Measurements from ENCODE around the gene IGFBP3.

The IGFBP3 gene

GRCh38 chr7:45923290-45923689 is 2.2 kb upstream of the IGFBP3 start:
- peak; percentile 46 to 63 for DNase-seq (ENCODE audit: low read depth in 2 of 2)

- no peak for DNase-seq (ENCODE audit: low read depth in 2 of 2)
Observed at GRCh38 chr7:45922810-45923209, 1.7 kb upstream of the IGFBP3 start.

GRCh38 chr7:45921699-45922519 is 837 bp upstream of the IGFBP3 start:
- peak in 1 of 2 donors; percentile 11 for DNase-seq (ENCODE audit: low read depth in 2 of 2)

- DNase-seq (ENCODE audit: low read depth in 2 of 2) = no peak
Observed at GRCh38 chr7:45921381-45921698, 268 bp upstream of the IGFBP3 start.

- DNase-seq (ENCODE audit: low read depth in 2 of 2) = no peak
Observed at GRCh38 chr7:45919993-45920459, 1.0 kb downstream of the IGFBP3 start.

GRCh38 chr7:45919231-45919784 is 1.8 kb downstream of the IGFBP3 start:
- DNase-seq (ENCODE audit: low read depth in 2 of 2) = no peak

- no peak for DNase-seq (ENCODE audit: low read depth in 2 of 2)
Observed at GRCh38 chr7:45918556-45918955, 2.5 kb downstream of the IGFBP3 start.

- peak; percentile 72 to 73 for DNase-seq (ENCODE audit: low read depth in 2 of 2)
Observed at GRCh38 chr7:45917658-45918057, 3.4 kb downstream of the IGFBP3 start.

GRCh38 chr7:45917064-45917463 is 4.0 kb downstream of the IGFBP3 start:
- DNase-seq (ENCODE audit: low read depth in 2 of 2) = no peak

- DNase-seq (ENCODE audit: low read depth in 2 of 2) = no peak
Observed at GRCh38 chr7:45915606-45916005, 5.5 kb downstream of the IGFBP3 start.

GRCh38 chr7:45914911-45915310 is 6.2 kb downstream of the IGFBP3 start:
- no peak for DNase-seq (ENCODE audit: low read depth in 2 of 2)

- no peak for DNase-seq (ENCODE audit: low read depth in 2 of 2)
Observed at GRCh38 chr7:45912972-45913371, 8.1 kb downstream of the IGFBP3 start.

- no peak for DNase-seq (ENCODE audit: low read depth in 2 of 2)
Observed at GRCh38 chr7:45911311-45911710, 9.8 kb downstream of the IGFBP3 start.

GRCh38 chr7:45910855-45911254 is 10.2 kb downstream of the IGFBP3 start:
- DNase-seq (ENCODE audit: low read depth in 2 of 2) = no peak

GRCh38 chr7:45909561-45909960 is 11.5 kb downstream of the IGFBP3 start:
- DNase-seq (ENCODE audit: low read depth in 2 of 2) = no peak

- DNase-seq (ENCODE audit: low read depth in 2 of 2) = no peak
Observed at GRCh38 chr7:45902820-45903219, 18.3 kb downstream of the IGFBP3 start.

- no peak for DNase-seq (ENCODE audit: low read depth in 2 of 2)
Observed at GRCh38 chr7:45901566-45901965, 19.5 kb downstream of the IGFBP3 start.

- no peak for DNase-seq (ENCODE audit: low read depth in 2 of 2)
Observed at GRCh38 chr7:45898222-45898621, 22.9 kb downstream of the IGFBP3 start.

GRCh38 chr7:45897042-45897690 is 23.9 kb downstream of the IGFBP3 start:
- DNase-seq (ENCODE audit: low read depth in 2 of 2) = no peak

- DNase-seq (ENCODE audit: low read depth in 2 of 2) = no peak
Observed at GRCh38 chr7:45894665-45895062, 26.4 kb downstream of the IGFBP3 start.

- no peak for DNase-seq (ENCODE audit: low read depth in 2 of 2)
Observed at GRCh38 chr7:45893996-45894664, 26.9 kb downstream of the IGFBP3 start.

- no peak for DNase-seq (ENCODE audit: low read depth in 2 of 2)
Observed at GRCh38 chr7:45893374-45893995, 27.6 kb downstream of the IGFBP3 start.

Measured in stimulated activated CD8-positive, alpha-beta memory T cell treated with anti-CD3 and anti-CD28 coated beads, Interleukin-2, amount 100 ng/mL, for 48 hours (primary cell).